GM12878 (cell line): ENCODE measurements around the gene SPTLC3. TPM values are rescaled to one million over a fixed set of nuclear protein-coding genes. Genes with fewer than 3 reads are reported as not detected.

Experiments
- ATAC-seq: fragments of 200-7000 bp; cut with Tn5 transposase; 3 replicates; pipeline ENCODE4 v1.9.1; 2020; ENCODE audit warnings: mild to moderate bottlenecking, moderate library complexity
- BruUV-seq: library from RNA; stranded (reverse); fragments of 400-500 nt; replicated peaks from 2 replicates; lab custom pipeline; 2021; lab: Mats Ljungman, UMichigan
- CTCF ChIA-PET: fragments of 300-600 bp; sonication (Branson Sonifier 250); formaldehyde crosslinking; extraction: SDS; loops from one replicate; lab custom pipeline; 2021; ENCODE audit warnings: inconsistent platforms; lab: Yijun Ruan, JAX
- POLR2A ChIA-PET: fragments of 350-600 bp; formaldehyde crosslinking; extraction: SDS; loops from one replicate; lab custom pipeline; 2021; ENCODE audit warnings: inconsistent platforms; lab: Charles Lee
- RAD21 ChIA-PET: fragments of 300-600 bp; sonication (Branson Sonifier 250); formaldehyde crosslinking; loops from one replicate; lab custom pipeline; 2023; ENCODE audit warnings: antibody characterized with exemption; ENCODE audit not compliant: unreplicated experiment; lab: Charles Lee
- SMC1A ChIA-PET: fragments of 300-600 bp; sonication (Branson Sonifier 250); formaldehyde crosslinking; loops from one replicate; lab custom pipeline; 2023; ENCODE audit not compliant: unreplicated experiment, uncharacterized antibody; lab: Charles Lee
- DNase-seq: peaks from one replicate; pipeline ENCODE4 v3.0.0-alpha.2; 2011; ENCODE audit warnings: low read depth, low spot score
- FAIRE-seq: peaks from 3 replicates; lab custom pipeline; 2011; peaks lifted over from hg19 to GRCh38; lab: Jason Lieb, UNC
- H2AFZ ChIP-seq: 2 replicates; pipeline ENCODE4 v1.6.0; 2011; ENCODE audit warnings: low read depth, low read length, control low read depth; ENCODE audit not compliant: control insufficient read depth
- H3K27ac ChIP-seq: 2 replicates; pipeline ENCODE4 v1.5.1; 2011; ENCODE audit warnings: control low read depth; ENCODE audit not compliant: control insufficient read depth, insufficient read depth
- H3K27me3 ChIP-seq, 2 experiments: replicated peaks in 1 of 2; 2 replicates each; pipeline versions ENCODE4 v1.6.0 to v1.6.1; 2011; ENCODE audit warnings: low read length in 1 of 2; ENCODE audit not compliant: control insufficient read depth in 2 of 2, insufficient read depth in 2 of 2
- H3K36me3 ChIP-seq, 2 experiments: 2 replicates each; pipeline ENCODE4 v1.5.1; 2011; ENCODE audit warnings: low read length in 1 of 2; ENCODE audit not compliant: control insufficient read depth in 2 of 2, insufficient read depth in 2 of 2
- H3K4me1 ChIP-seq: 2 replicates; pipeline ENCODE4 v1.6.1; 2011; ENCODE audit warnings: mild to moderate bottlenecking, low read length, moderate library complexity, mixed read lengths; ENCODE audit not compliant: control insufficient read depth, insufficient read depth
- H3K4me2 ChIP-seq: 2 replicates; pipeline ENCODE4 v1.6.0; 2011; ENCODE audit warnings: control low read depth; ENCODE audit not compliant: control insufficient read depth, insufficient read depth
- H3K4me3 ChIP-seq: fragments of 200-600 bp; sonication (generic); 2 replicates; pipeline ENCODE4 v1.5.1; 2016
- H3K79me2 ChIP-seq: 2 replicates; pipeline ENCODE4 v1.6.0; 2011; ENCODE audit warnings: low read length; ENCODE audit not compliant: control insufficient read depth, insufficient read depth
- H3K9ac ChIP-seq: 2 replicates; pipeline ENCODE4 v1.8.0; 2011; ENCODE audit warnings: low read length, control low read depth, mixed read lengths; ENCODE audit not compliant: control insufficient read depth, insufficient read depth
- H3K9me3 ChIP-seq: replicated peaks from 3 replicates; pipeline ENCODE4 v1.5.1; 2011; ENCODE audit warnings: mild to moderate bottlenecking, low read length; ENCODE audit not compliant: control insufficient read depth, insufficient read depth
- H4K20me1 ChIP-seq: 2 replicates; pipeline ENCODE4 v1.6.0; 2011; ENCODE audit not compliant: control insufficient read depth, insufficient read depth
- HCFC1 ChIP-seq: fragments of 150-350 bp; IDR thresholded peaks from 2 replicates; pipeline ENCODE4 v1.6.1; 2014; ENCODE audit warnings: low read length
- RELA ChIP-seq: fragments of 450-650 bp; IDR thresholded peaks from 2 replicates; pipeline ENCODE4 v1.8.0; 2014; ENCODE audit warnings: borderline replicate concordance; ENCODE audit not compliant: partially characterized antibody
- SMAD5 ChIP-seq: IDR thresholded peaks from 2 replicates; pipeline ENCODE4 v1.6.1; 2016; ENCODE audit warnings: antibody characterized with exemption, low read depth
- SPI1 ChIP-seq: IDR thresholded peaks from 2 replicates; pipeline ENCODE4 v1.6.1; 2011; ENCODE audit warnings: low read depth, mild to moderate bottlenecking, low read length, moderate library complexity, borderline replicate concordance; ENCODE audit not compliant: insufficient read depth
- SRF ChIP-seq, 2 experiments: IDR thresholded peaks; 2 replicates each; pipeline ENCODE4 v1.6.1; 2011; ENCODE audit warnings: low read depth in 2 of 2, low read length in 2 of 2, mild to moderate bottlenecking in 1 of 2, moderate library complexity in 1 of 2
- STAT3 ChIP-seq: IDR thresholded peaks from 2 replicates; pipeline ENCODE4 v1.6.1; 2011; ENCODE audit warnings: low read depth, low read length, improper control_type of control experiment
- WGBS: methylation state at CpG from one replicate; pipeline ENCODE4 v1.1.6; 2016; ENCODE audit warnings: low lambda C conversion rate; ENCODE audit not compliant: insufficient replicate concordance, insufficient coverage; ENCODE audit errors: missing lambda C conversion rate; 5-methylcytosine and 5-hydroxymethylcytosine counted together
- in situ Hi-C: fragments of 300-500 bp; cut with MboI; formaldehyde crosslinking; loops from 9 replicates; pipeline ENCODE4 v1.14.3; 2018; ENCODE audit warnings: mixed read lengths
- intact Hi-C: fragments of 100-400 bp; cut with micrococcal nuclease; formaldehyde crosslinking; loops from one replicate; pipeline ENCODE4 v1.14.2; 2022; ENCODE audit not compliant: unreplicated experiment
- polyA plus RNA-seq, 11 experiments: library from polyadenylated mRNA; depleted of rRNA in 4 of 11; unstranded in 6 of 11; stranded (reverse) in 5 of 11; fragments of >200 nt; fragmentation: Nextera tagmentation in 4 of 11; fragmentation: Illumina TruSeq in 1 of 11; extraction: Ambion mirVana in 4 of 11; extraction: Trizol in 1 of 11; gene quantifications; 1 replicate in 1 of 11; 2 replicates in 10 of 11; pipeline versions ENCODE4 v1.2.1 to v1.2.3, GENCODE V29; 2011 to 2016; ENCODE audit warnings: inconsistent platforms in 2 of 11, missing spikeins in 2 of 11, low read depth in 1 of 11
- total RNA-seq, 4 experiments: library from RNA; depleted of rRNA in 3 of 4; stranded (reverse); fragments of >200 nt in 3 of 4; fragmentation: Illumina TruSeq in 1 of 4; extraction: Trizol in 1 of 4; gene quantifications; 2 replicates each; pipeline versions ENCODE4 v1.2.1 to v1.2.3, GENCODE V29; 2013 to 2021

The SPTLC3 gene
- total and polyA plus RNA-seq, 10 of the 15 experiments (the other 5 are each of a cell fraction or from before 2014, with no cell fraction given) = 0.04 to 0.29 (median 0.06) TPM; not detected in 7

DNA sequence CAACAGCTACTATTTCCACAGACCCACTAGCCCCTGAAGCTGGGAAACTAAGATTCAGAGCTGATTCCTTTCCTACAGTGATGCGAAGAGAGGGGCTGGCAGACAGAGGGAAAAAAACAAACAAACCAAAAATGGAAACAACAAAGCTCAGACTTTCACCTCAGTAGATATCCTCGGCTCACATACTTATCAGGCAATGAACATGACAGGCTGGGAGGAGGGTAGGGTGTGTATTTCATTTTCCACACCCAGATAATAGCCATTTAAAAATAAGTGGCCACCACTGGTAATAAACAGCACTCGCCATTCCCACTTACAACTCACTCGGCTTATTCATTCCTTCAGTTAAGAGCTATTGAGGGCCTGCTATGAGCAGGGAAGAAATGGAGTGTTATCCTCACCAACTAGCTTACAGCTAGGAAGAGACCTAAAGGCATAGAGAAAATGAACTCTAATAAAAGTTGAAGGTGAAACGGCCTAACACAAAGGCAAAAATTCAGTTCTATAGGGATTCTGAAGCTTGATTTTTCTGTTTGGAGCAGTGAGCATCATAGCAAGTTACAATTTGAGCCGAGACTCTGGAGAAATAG, 32.0 kb upstream of the SPTLC3 start:
- 23% methylated on average over 6 of the region's 6 CpGs for WGBS
- Histone ChIP-seq H3K9ac (no peak overlapping the region), H3K27ac (no peak overlapping the region), H3K9me3 (no peaks in the 10 kb centered on the region), H3K79me2 (no peaks in the 10 kb centered on the region), H3K4me2 (no peak overlapping the region), H3K36me3 (no peaks in the 10 kb centered on the region), H3K4me3 (no peak overlapping the region), H3K4me1 (no peaks in the 10 kb centered on the region), H2AFZ (no peak overlapping the region), H3K27me3 (no peaks in the 10 kb centered on the region), H4K20me1 (no peaks in the 10 kb centered on the region)
- ChIA-PET RAD21 (no interaction called here), POLR2A (no interaction called here), CTCF (interaction anchor here (1.1 to 1.3 kb wide), 2 partner anchors 12 to 142 kb away, joined by 3 to 4 read pairs; no protein-coding TSS in a partner anchor), SMC1A (interaction anchor here (0.6 to 0.9 kb wide), 3 partner anchors 10 to 928 kb away, joined by 3 to 5 read pairs (median 5); no protein-coding TSS in a partner anchor)
- ATAC-seq (no peak), FAIRE-seq (no peak), DNase-seq (no peak)
- TF ChIP-seq STAT3 = no peak
- no peak for TF ChIP-seq RELA
- TF ChIP-seq SPI1 = no peak
- no peak for TF ChIP-seq HCFC1
- TF ChIP-seq SRF (IDR thresholded peaks at IDR 0.05; ENCODE audit: low read depth in 2 of 2, low read length in 2 of 2) = no peak
- TF ChIP-seq SMAD5 = no peak
- no TSS peak for BruUV-seq
- intact Hi-C loops = no loop called here
- in situ Hi-C loops = loop anchor here (10.0 kb wide), 1 partner anchor 128 kb away; no protein-coding TSS in a partner anchor
